GM12873 (cell line): ENCODE measurements around the gene HLCS.

Source experiments
- CTCF ChIP-seq: IDR thresholded peaks from 2 replicates; pipeline ENCODE4 v1.5.1; 2012; ENCODE audit warnings: low read depth, mild to moderate bottlenecking, moderate library complexity, low read length, control low read depth; ENCODE audit not compliant: insufficient read depth; ENCODE audit errors: missing control alignments

The HLCS gene

GRCh38 chr21:36966066-36966820 lies at the start of gene HLCS:
Gene HLCS, minus strand, starts transcription at chr21:36966669. Its CDS starts 31 bp downstream, at chr21:36966638.
- peak; percentile 46 for TF ChIP-seq CTCF

GRCh38 chr21:37009740-37010341 lies 43.4 kb upstream of the HLCS start:
- peak; percentile 90 for TF ChIP-seq CTCF

- no peak for TF ChIP-seq CTCF
These were observed 42.3 kb upstream of the HLCS start for GRCh38 chr21:37008724-37009123.

GRCh38 chr21:37006486-37007291 lies 40.2 kb upstream of the HLCS start, which contains the start of gene RIPPLY3:
Gene RIPPLY3, plus strand, starts transcription at chr21:37006702. Its CDS starts 71 bp downstream, at chr21:37006773.
- no peak for TF ChIP-seq CTCF

GRCh38 chr21:37005548-37006485 lies 39.3 kb upstream of the HLCS start:
- no peak for TF ChIP-seq CTCF

- no peak for TF ChIP-seq CTCF
These were observed 35.0 kb upstream of the HLCS start for GRCh38 chr21:37001441-37001840.
